ENCODE results near the gene SERF2.
"Not testable (repeated sequence)": the region's sequence is repeated elsewhere in the genome, so short reads cannot be mapped to it uniquely, and the experiment has no call there.

- not testable (repeated sequence) for TF ChIP-seq CTCF (IDR thresholded peaks at IDR 0.05; ENCODE audit: poor library complexity, severe bottlenecking); SMC3 (conservative IDR thresholded peaks at IDR 0.05; ENCODE audit: poor library complexity); EZH2 (IDR thresholded peaks at IDR 0.05; ENCODE audit: borderline replicate concordance, insufficient read depth, low read length, poor library complexity, severe bottlenecking); RAD21 (conservative IDR thresholded peaks at IDR 0.05); POLR2AphosphoS5 (IDR thresholded peaks at IDR 0.05)
Observed at GRCh38 chr15:43746903-43747309, 45.2 kb upstream of the SERF2 start.

All from neural cell (in vitro differentiated cells).